CD4-positive, alpha-beta T cell treated with Interleukin-21 for 1 hour (primary cell): ENCODE results near the gene PDE4D.
"Not testable (repeated sequence)": the region's sequence is repeated elsewhere in the genome, so short reads cannot be mapped to it uniquely, and the experiment has no call there.

Experiments used
- DNase-seq: peaks from one replicate; pipeline ENCODE4 v3.0.0-alpha.2; 2020

Gene PDE4D

DNA sequence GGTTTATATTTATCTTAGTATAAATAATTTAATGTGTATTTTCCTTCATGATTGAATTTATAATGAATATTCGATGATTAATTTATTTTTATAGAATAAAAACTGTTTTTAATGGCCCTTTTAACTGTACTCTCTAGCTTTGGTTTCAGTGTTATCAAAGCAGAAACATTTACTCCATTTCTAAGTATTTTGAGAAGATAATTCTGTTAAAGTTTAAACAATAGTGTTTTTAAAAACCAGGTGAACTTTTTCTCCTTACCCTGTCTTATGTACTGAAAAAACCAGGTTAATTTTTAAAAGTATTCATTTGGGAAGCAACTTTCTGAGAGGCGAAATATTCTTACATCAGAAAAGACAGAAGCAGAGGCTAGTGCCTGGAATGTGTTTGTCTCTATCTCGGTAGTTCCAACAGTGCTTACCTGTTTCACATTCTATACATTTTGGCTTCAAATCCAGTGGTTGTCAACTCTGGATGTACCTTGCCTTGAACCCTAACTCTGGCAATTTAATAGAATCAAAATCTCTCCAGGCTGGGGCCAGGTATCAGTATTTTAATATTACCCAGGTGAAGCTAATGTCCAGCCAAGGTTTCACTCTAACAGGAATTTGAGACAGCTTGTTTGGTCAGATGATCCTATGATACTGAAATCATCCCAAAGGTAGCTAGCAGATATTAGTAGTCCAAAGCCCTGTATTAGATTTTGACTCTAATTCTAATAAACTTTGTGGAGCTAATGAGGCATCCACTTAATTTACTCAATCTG is 434.4 kb downstream of the PDE4D start:
- no peak for DNase-seq

DNA sequence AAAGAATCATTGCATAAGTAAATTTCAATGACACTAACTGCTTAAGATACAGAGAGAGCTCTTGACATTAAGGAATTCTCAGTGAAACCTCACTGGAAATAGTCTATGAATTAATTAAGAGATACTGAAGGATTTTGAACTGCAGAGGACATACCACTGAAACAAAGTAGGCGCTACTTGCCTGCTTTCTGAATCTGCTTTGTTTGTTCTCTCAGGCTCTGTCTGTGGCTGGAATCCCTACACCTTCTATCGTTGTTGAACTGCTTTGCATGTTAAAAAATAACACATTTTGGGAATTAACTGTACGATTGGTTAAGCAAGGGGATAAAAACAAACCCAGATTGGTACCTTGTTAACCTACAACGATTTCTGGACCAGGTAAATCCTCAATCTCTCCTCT is 435.2 kb downstream of the PDE4D start:
- no peak for DNase-seq

DNA sequence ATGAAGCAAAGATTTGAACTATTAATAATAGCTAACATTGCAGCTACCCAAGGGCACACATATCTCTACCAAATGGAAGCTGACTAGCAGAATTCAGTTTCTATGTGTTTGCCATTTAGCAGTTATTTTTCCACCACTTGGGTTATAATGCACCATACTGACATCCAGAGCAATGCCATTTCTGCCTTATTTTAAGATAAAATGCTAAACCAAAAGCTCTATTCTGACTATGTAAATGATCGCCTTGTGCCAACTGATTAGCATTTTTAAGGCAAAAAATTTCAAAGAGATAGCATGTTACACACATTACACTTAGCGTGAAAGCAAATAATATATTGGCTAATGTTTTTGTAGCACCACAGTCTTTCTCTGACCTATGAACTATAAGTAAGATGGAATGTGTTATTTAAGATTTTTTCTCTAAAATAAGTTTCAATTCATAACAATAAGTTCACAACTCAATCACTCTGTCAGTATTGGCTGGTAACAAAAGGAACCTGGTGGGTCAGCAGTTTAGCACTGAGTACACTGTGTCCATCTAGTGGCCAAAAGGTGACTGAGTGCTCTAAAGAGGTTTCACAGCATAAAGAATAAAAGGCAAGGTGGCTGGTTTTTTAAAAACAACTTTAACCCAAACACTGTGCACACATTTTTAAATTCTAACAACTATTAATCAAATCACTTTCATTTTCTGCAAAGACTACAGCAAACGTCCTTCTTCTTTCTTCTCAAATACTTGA is 443.5 kb downstream of the PDE4D start:
- DNase-seq: no peak

DNA sequence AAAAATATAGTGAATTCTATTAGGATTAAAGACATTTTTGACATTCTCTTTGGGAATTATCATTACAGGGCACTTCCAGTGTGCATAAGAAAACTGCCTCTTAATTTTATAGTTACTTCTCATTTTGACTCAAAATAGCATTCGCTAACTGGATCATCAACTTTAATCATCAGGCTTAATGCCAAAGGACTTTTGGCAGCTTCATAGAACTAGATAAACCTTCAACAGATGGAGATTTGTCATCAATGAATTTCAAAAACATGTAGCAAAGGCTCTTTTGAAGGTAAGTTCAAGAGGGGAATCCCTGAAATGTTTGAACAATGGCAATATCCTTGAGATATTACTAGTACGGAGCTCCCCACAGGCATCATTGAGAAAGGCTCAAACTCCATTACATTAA is 447.2 kb downstream of the PDE4D start:
- DNase-seq: no peak

DNA sequence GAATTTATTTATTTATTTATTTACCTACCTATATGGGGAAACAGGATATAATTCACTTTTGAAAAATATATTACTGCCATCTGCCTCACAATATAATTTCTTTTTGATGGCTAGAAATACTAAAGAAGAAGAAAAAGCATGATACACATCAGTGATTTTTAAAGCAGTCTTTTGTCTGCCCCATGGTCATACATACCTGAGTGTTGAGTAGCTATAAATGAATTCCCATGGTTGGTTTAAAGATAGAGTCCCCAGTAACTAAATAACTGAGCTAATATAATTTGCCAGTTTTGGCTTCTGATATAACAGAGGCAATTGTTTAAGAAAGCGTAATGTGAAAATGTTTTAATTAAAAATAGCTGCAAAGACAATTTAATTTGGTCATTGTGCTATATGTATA is 447.8 kb downstream of the PDE4D start:
- no peak for DNase-seq

DNA sequence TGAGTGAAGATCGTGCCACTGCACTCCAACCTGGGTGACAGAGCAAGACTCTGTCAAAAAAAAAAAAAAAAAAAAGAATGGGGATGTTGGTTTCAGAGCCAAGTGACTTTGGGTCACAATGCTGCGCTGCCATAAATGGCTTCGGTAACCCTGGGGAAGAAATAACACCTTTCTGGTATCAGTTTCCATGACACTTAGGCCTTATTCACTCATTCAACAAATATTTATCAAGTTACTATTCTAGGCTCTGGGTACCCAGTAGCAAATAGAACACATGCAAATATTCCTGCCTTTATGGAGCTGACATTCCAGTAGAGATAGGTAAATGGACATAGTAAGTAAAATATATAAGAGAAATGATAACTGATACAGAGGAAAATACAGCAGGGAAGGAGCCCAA is 454.2 kb downstream of the PDE4D start:
- no peak for DNase-seq

DNA sequence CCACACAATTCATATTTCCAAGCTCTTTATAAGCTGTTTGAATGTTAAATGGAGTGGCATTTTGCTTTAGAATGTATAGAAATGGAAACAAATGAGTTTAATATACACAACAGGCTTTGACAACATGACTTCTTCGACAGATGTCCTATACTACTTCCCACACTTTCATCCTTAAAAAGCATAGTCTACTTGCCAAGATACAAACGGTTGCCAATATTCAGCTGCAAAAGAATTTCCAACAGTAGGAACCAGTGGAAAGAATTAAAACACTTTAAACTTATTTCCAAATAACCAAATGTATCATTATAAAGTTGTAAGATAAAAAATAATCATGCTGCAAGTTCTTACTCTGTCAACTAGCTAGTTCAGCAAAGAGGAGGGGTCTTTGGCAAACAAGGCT is 456.4 kb downstream of the PDE4D start:
- DNase-seq: no peak

DNA sequence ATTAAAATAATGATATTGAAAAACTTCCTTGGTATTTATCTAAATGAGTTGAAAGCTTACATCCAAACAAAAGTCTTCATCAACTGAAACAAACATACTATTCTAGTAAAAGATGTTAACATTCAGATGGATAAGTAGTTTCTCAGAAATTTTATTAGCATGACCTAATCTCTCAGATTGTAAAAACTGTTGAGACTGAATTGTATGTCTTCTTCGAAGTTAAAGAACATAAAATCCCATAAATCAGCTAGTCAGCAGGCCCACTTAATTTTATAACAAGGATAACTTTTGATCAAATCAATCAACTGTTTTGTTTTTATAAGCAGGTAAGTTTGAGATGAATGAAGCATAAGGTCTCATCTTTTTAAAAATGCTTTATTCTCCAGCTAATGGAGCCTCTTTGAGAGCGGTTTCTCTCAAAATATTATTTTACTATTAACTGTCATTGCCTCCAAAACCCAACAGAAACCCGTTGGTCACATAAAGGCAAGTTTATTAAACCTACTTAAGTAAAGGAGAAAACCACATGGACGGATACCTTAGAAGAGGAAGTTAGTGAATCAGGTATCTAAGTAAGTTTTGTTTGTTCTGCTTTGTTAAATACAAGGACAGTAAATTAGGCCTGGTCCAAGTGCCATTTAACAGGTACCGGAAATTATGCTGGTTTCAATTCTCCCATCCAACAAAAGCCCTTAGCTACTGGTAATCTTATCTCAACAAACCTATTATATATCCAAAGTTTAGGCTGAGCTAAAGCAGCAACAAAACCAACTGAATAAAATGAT is 457.0 kb downstream of the PDE4D start:
- DNase-seq: no peak

DNA sequence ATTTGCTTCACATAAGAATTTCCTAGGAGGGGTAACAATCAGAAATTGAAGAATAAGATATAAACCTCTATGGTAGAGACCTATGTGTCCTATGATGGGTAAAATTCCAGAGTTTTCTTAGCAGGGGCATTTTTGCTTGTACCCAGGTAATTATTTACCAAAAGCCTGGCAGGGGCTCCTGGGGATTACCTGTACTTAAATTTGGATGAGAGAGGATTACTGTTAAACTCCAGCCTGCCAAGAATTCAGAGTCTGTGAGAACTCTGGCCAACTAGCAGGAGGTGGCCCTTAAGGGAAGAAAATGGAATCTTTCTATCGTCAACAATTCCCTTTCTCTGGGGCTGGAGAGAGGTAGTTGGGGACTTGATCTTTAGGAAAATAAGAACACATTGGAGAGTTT is 460.4 kb downstream of the PDE4D start:
- no peak for DNase-seq

DNA sequence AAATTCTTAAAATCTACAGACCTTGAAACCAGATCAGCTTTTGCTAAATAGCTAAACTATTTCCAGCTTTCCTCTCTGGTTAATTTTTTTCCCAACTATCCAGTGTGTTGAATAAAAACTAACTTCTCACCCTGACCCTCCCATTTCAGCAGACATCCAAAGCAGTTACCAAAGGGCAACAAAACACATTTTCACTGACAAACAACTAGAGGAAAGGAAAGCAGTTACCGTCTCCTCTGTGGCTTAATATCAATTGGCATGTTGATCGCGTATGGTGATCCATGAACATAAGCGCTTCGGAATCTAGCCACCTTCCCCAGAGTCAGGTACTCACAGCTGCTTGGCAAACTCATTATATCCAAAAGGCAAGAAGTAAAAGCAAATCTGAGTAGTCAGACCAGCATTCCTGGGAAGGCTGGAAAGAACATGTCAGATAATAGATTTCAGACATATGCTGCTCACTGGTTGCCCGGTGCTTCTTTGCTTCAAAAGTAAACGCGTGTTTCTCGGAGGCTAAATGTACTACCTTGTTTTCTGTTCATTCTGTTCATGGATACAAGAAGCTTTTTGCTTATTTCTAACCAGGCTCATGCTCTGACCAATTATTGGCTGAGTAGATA is 463.4 kb downstream of the PDE4D start:
- DNase-seq: no peak

DNA sequence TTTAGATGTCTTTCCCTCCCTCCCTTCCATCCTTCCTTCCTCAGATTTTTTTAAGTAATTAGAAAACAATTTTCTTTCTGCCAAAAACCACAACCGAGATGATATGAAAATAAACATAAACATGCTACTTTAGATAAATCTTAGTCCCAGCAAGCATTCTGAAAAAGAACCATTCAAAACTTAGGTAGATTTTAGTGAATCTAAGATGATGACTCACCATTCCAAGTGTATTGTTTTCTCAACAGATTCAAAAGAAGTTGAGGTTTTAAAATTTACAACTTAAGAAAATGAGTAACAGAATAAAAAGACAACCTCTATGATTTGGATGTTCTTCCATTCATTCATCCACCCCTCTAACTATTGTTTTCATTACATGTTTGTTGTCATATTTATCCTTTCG is 465.1 kb downstream of the PDE4D start:
- no peak for DNase-seq

DNA sequence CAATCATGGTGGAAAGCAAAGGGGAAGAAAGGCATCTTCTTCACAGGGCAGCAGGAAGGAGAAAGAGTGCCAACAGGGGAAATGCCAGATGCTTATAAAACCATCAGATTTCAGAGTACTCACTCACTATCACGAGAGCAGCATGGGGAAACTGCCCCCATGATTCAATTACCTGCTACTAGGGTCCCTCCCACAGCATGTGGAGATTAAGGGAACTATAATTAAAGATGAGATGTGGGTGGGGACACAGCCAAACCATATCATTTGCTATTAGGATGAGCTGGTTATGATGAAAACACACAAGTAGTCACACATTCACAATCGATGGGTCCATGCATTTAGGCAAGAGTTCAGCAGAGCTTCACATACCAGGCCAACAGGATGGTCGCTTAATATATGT is 469.0 kb downstream of the PDE4D start:
- DNase-seq: no peak

DNA sequence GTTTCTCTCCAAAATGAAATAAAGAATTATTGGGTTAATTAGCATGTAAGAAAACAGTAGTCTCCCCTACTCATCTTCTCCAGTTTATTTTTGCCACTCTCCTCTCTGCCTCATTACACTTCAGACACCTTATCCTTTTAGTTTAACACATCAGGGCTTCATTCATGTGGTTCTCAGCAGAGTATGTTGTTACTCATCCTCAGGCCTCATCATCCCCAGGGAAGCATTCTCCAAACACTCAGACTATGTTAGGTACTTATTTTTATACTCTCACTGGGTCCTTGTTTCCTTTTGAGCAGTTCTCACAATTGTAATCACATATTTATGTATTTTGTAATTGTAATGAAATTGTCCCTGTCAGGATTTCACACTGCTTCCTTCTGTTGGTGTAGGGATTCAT is 470.5 kb downstream of the PDE4D start:
- DNase-seq: no peak

DNA sequence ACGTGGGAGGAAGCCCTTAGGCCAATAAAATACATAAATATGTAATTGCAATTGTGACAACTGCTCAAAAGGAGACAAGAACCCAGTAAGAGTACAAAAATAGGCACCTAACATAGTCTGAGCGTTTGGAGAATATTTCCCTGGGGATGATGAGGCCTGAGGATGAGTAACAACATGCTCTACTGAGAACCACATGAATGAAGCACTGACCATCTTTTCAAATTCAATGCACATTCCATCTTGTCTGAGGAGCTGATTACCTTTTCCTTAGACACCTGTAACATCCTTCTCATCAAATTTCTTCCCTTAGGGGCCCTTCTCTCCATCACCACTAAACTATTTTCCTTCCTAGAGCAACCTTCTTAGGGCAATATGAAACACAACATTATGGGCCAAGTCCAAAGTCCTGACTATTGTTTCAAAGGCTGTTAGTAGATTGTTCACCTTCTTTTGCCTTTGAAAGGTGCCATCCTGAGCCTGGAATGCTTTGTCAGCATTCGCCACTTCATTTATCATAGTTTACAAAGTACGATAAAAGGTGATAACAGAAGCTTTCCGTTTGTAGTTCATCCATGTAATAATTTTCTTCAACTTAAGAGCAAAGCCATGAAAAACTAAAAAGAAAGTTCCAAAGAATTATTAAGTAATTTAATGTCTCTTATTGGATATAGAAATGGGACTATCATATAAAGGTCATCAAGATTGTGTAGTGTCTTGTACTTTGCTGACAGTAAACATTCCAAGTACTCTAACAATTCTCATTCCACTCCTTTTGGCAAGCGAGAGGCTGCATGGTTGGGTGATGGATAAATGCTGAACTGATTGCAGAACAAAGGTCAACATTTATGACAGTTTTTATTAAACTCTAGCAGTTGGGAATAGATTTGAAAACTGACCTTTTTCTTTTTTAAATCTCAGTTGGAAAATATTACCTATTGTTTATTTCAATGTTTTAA is 471.3 kb downstream of the PDE4D start:
- no peak for DNase-seq

DNA sequence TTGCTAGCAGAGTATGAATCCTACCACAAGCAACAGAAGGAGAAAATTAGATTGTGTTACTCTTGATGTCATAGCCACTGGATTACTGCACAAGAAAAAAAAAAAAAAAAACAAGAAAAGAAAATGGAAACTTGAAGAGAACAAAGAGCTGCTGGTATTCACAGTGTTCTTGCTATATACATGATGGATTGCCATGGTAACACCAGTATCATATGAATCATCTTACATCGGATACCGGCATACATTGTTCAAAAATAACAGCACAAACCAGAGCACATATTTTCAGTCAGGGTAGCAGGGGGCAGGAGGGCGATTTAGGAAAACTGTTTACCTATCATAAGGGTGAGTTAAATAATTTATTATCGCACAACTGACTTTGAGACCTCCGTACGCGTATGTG is 472.9 kb downstream of the PDE4D start:
- no peak for DNase-seq

DNA sequence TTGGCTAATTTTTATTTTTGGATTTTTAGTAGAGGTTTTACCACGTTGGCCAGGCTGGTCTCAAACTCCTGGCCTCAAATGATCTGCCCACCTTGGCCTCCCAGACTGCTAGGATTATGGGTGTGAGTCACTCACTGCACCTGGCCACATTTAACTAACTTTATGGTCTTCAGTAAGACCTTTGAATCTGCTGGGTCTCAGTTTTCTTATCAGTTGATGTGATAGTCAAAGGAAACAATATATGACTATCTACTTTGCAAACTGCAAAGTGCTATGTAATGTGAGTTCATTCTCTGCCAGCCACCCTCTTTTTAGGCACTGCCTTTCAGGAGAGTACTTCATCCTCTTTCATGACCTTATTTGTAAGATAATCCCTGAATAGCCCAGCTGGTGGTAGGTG is 474.7 kb downstream of the PDE4D start:
- DNase-seq: no peak

DNA sequence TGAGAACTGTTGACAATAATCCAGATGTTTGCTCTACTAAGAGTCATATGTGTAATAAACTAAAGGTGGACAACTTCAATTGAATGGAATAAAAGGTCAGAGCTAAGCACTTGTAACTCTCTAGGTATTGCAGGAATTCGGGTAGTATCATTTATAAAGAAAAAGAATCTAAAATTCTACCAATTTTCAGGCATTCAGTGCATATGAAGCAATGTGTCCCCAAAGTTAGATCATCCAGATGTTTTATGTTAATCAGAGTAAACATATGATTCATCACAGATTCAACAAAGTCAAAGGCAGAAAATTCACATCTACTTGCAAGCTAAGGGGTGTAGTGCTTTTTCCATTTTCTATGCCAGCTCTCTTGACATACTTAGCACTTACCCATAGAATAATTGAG is 477.1 kb downstream of the PDE4D start:
- no peak for DNase-seq

DNA sequence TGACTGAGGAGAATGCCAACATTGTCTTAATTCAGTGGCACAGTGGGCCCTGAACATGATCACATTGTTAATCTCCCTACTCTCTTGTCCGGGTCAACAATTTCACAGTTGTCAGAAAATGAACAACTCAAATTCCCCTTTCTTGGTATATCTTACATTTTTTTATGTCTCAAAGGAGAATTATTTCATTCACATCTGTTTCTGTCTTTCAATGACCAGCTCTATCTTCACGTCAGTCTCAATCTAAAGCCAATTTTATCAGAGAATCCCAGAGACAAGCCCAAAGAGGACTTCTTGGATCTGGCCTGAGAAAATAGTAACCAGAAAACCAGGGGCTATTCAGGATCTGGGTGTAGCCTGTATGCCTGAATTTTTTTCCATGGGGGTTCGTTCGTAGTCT is 477.5 kb downstream of the PDE4D start:
- no peak for DNase-seq

DNA sequence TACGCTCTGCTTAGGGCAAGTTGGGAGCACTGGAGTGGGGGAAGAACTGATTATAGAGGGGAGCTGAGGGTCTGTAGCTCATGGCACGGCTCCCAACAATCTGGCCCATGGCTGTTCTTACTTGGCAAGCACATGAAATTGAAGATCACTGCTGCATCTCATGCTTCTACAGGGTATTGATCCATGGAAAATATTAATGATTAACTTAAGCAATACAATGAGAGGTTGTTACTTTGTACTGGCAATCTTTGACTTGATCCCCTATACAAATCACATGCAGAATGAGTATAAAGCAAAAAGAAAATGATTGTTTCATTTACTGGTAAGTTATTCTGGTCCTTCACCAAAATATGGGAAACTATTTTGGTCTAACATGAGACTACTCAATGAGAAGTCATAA is 481.1 kb downstream of the PDE4D start:
- DNase-seq: no peak

DNA sequence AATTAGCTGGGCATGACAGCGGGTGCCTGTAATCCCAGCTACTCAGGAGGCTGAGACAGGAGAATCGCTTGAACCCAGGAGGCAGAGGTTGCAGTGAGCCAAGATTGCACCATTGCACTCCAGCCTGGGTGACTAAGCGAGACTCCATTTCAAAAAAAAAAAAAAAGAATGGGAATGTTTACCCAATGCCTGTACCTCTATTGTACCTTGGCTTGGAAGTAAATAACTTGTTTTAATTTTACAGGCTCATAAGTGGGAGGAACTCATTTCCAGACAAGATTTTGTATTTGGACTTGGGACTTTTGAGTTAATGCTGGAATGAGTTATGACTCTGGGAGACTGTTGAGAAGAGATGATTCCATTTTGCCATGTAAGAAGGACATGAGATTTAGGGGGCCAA is 484.5 kb downstream of the PDE4D start:
- DNase-seq: not testable (repeated sequence)

DNA sequence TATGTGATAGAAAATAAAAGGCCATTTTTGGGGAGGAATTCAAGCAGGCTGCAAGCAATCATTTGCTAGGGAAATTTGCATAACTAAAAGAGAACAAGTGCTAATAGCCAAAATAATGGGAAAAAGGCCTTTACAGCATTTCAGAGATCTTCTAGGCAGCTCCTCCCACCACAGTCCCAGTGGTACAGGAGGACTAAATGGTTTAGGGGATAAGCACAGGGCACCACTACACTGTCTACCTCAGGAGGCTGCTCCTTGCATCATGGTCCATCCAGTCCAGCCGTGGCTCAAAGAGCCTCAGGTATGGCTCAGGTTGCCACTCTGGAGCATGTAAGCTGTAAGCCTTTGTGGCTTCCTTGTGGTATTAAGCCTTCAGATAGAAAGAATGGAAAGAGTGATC is 485.6 kb downstream of the PDE4D start:
- no peak for DNase-seq

DNA sequence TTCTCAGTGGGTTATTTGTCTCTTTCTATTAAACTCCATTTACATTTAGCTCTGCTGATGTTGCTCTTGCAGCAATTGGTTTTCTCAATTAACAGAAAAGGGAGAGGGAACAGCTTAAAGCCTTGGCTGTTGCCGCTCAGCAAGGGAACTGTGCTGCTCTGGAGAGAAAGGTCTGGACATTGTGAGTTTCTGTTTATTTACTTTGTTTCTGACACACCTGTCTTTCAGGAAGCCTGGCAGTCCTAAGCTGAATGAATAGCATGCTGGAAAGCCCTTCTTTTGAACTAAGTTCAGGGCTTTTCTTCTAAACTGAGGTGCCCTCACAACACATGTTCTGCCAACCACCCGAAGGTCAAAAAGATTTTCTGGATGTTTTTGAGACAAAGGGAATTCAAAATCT is 491.9 kb downstream of the PDE4D start:
- no peak for DNase-seq
